Measurements from ENCODE around the gene ASB15.
A peak's percentile ranks its signal among the peaks of the same experiment; 100 is the strongest.
"Not testable (repeated sequence)": the region's sequence is repeated elsewhere in the genome, so short reads cannot be mapped to it uniquely, and the experiment has no call there.

ASB15 gene

GRCh38 chr7:123601530-123601929, at the start of gene ASB15:
Gene ASB15, plus strand, starts transcription at chr7:123601821. Its CDS starts 12,682 bp downstream, at chr7:123614503.
- Mint-ChIP-seq H3K27me3 (peaks cover 8% of the 10 kb centered on the region), H3K27ac (no peak within 1 kb of the TSS)
- ATAC-seq = no peak

GRCh38 chr7:123552134-123552533, 49.5 kb upstream of the ASB15 start:
- peaks cover 30% of the 10 kb centered on the region for H3K4me1 Mint-ChIP-seq
- not testable (repeated sequence) for H3K4me3 Mint-ChIP-seq, H3K27ac Mint-ChIP-seq, DNase-seq, H3K27me3 Mint-ChIP-seq, ATAC-seq, H3K9me3 Mint-ChIP-seq

More at GRCh38 chr7:123601530-123601929, at the start of gene ASB15:
- Mint-ChIP-seq H3K4me3 (no peak within 1 kb of the TSS), H3K9me3 (no peaks in the 10 kb centered on the region), H3K4me1 (no peaks in the 10 kb centered on the region)
- DNase-seq = no peak

DNA sequence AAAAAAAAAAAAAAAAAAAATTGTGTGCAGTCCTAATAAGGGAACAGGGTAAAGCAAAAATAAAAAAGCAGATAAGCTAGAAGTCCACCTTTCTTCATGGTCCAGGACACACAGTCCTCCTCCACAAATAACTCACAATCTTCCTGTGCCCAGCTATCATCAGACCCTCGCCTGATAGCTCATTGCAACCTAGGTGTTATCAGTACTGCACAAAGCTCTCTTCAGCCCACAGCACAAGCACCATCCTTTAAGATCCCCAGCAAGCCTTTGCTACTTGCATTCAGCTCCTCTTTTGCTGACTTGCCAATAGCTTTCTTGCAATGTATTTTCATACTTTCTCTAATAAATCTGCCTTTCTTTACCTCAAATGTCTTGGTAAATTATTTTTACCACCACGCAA, 49.0 kb upstream of the ASB15 start:
- no peak for ATAC-seq
- Mint-ChIP-seq H3K9me3 (no peaks in the 10 kb centered on the region), H3K27ac (no peak overlapping the region)

GRCh38 chr7:123553159-123553558, 48.5 kb upstream of the ASB15 start:
- Mint-ChIP-seq H3K4me3 (no peak overlapping the region), H3K4me1 (peaks cover 24% of the 10 kb centered on the region), H3K27me3 (no peaks in the 10 kb centered on the region), H3K9me3 (no peaks in the 10 kb centered on the region), H3K27ac (no peak overlapping the region)
- no peak for ATAC-seq
- no peak for DNase-seq

More for the DNA sequence above, 49.0 kb upstream of the ASB15 start:
- no peak for DNase-seq
- Mint-ChIP-seq H3K4me3 (no peak overlapping the region), H3K4me1 (peaks cover 26% of the 10 kb centered on the region), H3K27me3 (no peaks in the 10 kb centered on the region)

GRCh38 chr7:123555484-123555883, 46.1 kb upstream of the ASB15 start:
- H3K9me3 Mint-ChIP-seq = no peaks in the 10 kb centered on the region

GRCh38 chr7:123557016-123557397, 44.6 kb upstream of the ASB15 start:
- peaks cover 7% of the 10 kb centered on the region for H3K27me3 Mint-ChIP-seq
- DNase-seq (no peak), ATAC-seq (no peak)
- H3K4me3 Mint-ChIP-seq = no peak overlapping the region
- no peaks in the 10 kb centered on the region for H3K9me3 Mint-ChIP-seq
- H3K4me1 Mint-ChIP-seq = peaks cover 10% of the 10 kb centered on the region
- no peak overlapping the region for H3K27ac Mint-ChIP-seq

More at GRCh38 chr7:123555484-123555883, 46.1 kb upstream of the ASB15 start:
- no peak overlapping the region for H3K27ac Mint-ChIP-seq
- ATAC-seq (no peak), DNase-seq (no peak)
- no peaks in the 10 kb centered on the region for H3K27me3 Mint-ChIP-seq
- H3K4me3 Mint-ChIP-seq = no peak overlapping the region
- H3K4me1 Mint-ChIP-seq = peaks cover 10% of the 10 kb centered on the region

DNA sequence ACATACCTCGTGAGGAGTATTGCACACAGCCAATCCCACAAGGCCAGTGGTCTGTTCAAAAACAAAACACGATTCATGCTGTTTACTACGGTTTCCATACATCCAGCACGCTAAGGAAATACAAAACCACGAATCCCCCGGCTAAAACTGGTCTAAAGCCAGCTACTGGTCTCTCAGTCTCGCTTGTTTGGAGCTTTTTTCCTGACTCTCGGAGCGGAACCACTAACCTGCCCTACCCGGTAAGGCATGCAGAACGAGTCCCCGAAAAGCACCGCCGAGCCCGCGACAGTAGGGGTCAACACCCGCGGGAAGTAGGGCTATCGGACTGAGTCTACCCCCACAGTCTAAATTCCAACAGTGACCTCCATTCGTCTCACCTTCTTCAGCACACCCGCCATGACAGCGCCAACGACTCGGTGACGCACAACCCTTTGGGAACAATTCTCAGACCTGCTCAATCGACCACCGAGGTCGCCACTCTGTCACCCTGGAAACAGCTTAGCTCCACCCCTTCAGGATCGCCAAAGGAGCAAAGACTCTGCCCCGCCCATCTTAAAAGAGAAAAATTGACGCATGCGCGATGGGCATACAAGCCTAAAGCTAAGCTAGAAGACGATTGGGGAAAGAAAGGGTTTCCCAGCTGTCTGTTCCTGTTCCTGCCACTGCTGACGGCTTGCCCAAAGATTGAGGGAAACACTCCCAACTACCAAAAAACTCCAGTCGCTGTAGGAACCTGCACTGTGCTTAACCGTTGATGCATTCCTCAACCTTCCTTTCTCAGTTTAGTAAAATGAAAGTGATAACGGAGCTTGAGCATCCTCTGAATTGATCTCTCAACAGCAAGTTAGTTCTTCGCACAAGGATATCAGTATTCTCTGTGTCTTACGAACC, 44.0 kb upstream of the ASB15 start, which contains the start of gene NDUFA5:
NDUFA5 (minus strand) TSS at position 421 of the 891 bp plus-strand sequence; CDS start at position 398, 23 bp downstream.
- peaks cover 10% of the 10 kb centered on the region for H3K4me1 Mint-ChIP-seq
- no peak within 1 kb of the TSS for H3K27ac Mint-ChIP-seq
- peak; percentile 98 for ATAC-seq

DNA sequence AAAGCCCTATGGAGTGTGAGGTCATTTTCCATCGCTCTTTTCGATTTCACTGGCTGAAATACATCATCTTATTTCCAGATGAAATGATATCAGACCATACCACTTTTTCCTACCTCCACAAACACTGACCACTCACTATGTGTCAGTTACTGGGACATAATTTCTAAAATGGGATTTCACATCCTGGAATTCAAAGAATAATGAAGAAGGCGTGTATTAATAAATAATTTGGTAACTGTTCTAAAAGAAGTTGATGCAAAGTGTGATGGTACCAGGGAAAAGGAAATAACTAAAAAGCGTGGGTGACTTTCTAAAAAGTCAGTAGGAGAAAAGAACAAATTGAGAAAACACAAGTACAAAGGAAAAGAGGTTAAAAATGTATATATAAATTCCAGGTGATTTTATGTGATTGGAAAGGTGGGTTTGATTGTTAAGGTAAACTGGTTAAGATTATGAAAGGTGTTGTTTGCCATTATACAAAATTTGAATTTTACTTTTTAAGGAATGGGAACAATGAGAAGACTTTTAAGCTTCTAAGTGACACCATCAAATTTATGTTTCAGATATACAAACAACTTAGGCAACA, 43.2 kb upstream of the ASB15 start:
- Mint-ChIP-seq H3K27ac (no peak overlapping the region), H3K9me3 (no peaks in the 10 kb centered on the region), H3K4me1 (peaks cover 4% of the 10 kb centered on the region), H3K27me3 (peaks cover 7% of the 10 kb centered on the region), H3K4me3 (no peak overlapping the region)
- ATAC-seq (no peak), DNase-seq (no peak)

More for the DNA sequence above, 44.0 kb upstream of the ASB15 start, which contains the start of gene NDUFA5:
- Mint-ChIP-seq H3K9me3 (no peaks in the 10 kb centered on the region), H3K27me3 (peaks cover 7% of the 10 kb centered on the region), H3K4me3 (no peak within 1 kb of the TSS)
- DNase-seq = peak; percentile 92 to 97

GRCh38 chr7:123562121-123562520, 39.5 kb upstream of the ASB15 start:
- no peak for ATAC-seq
- Mint-ChIP-seq H3K27ac (no peak overlapping the region), H3K27me3 (peaks cover 12% of the 10 kb centered on the region), H3K4me1 (no peaks in the 10 kb centered on the region), H3K4me3 (no peak overlapping the region), H3K9me3 (no peaks in the 10 kb centered on the region)
- no peak for DNase-seq

- Mint-ChIP-seq H3K27me3 (peaks cover 6% of the 10 kb centered on the region), H3K4me1 (no peaks in the 10 kb centered on the region), H3K27ac (no peak overlapping the region), H3K4me3 (no peak overlapping the region), H3K9me3 (no peaks in the 10 kb centered on the region)
- ATAC-seq (no peak), DNase-seq (no peak)
Measured at GRCh38 chr7:123569352-123570010, 32.1 kb upstream of the ASB15 start.

DNA sequence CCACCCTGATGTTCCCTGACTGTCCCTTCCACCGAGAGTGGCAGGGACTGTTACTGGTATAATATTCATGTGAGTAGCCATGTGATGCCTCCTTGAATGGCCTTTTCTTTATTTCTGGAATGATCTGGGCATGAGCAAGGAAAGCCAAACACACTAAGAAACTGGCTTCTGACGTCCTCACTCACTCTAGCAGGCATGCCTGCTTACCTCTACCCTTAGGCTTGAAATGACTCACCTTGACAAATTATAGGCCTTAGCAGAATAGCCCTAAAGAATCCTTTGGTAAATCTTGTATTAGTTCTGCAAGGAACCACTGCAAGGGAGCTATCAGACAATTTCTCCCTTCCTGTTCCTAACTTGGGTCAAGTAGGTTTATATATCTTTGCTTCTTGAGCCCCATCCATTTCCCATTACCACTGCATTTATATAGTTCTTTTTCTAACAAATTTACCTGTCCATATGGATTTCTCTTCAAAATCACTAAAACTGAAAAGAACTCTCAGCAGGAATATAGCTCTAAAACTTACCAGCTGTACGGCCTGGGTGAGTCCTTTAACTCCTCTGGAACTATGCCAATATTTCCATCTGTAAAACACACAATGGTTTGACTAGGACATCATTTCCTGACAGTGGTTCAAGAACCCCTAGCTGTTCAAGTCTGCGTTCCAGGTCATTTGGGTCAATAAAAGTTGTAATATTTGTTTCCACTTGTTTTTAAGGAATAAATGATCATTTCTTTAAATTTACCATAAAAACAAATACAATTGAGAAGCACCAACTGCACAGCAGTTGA, 31.0 kb upstream of the ASB15 start:
- no peak for ATAC-seq
- Mint-ChIP-seq H3K9me3 (no peaks in the 10 kb centered on the region), H3K4me1 (no peaks in the 10 kb centered on the region), H3K27me3 (peaks cover 6% of the 10 kb centered on the region), H3K4me3 (no peak overlapping the region), H3K27ac (no peak overlapping the region)
- no peak for DNase-seq

- Mint-ChIP-seq H3K27me3 (peaks cover 6% of the 10 kb centered on the region), H3K4me1 (no peaks in the 10 kb centered on the region)
Measured at GRCh38 chr7:123571187-123571586, 30.4 kb upstream of the ASB15 start.

GRCh38 chr7:123571684-123572083, 29.9 kb upstream of the ASB15 start:
- ATAC-seq (no peak), DNase-seq (no peak)
- H3K4me3 Mint-ChIP-seq = no peak overlapping the region
- no peak overlapping the region for H3K27ac Mint-ChIP-seq
- peaks cover 6% of the 10 kb centered on the region for H3K27me3 Mint-ChIP-seq
- H3K4me1 Mint-ChIP-seq = no peaks in the 10 kb centered on the region
- H3K9me3 Mint-ChIP-seq = no peaks in the 10 kb centered on the region

More at GRCh38 chr7:123571187-123571586, 30.4 kb upstream of the ASB15 start:
- Mint-ChIP-seq H3K27ac (no peak overlapping the region), H3K9me3 (no peaks in the 10 kb centered on the region), H3K4me3 (no peak overlapping the region)
- ATAC-seq (no peak), DNase-seq (no peak)

- H3K9me3 Mint-ChIP-seq = no peaks in the 10 kb centered on the region
- no peak overlapping the region for H3K27ac Mint-ChIP-seq
- ATAC-seq (no peak), DNase-seq (no peak)
- H3K4me3 Mint-ChIP-seq = no peak overlapping the region
- no peaks in the 10 kb centered on the region for H3K4me1 Mint-ChIP-seq
- no peaks in the 10 kb centered on the region for H3K27me3 Mint-ChIP-seq
Measured at GRCh38 chr7:123573341-123573740, 28.3 kb upstream of the ASB15 start.

DNA sequence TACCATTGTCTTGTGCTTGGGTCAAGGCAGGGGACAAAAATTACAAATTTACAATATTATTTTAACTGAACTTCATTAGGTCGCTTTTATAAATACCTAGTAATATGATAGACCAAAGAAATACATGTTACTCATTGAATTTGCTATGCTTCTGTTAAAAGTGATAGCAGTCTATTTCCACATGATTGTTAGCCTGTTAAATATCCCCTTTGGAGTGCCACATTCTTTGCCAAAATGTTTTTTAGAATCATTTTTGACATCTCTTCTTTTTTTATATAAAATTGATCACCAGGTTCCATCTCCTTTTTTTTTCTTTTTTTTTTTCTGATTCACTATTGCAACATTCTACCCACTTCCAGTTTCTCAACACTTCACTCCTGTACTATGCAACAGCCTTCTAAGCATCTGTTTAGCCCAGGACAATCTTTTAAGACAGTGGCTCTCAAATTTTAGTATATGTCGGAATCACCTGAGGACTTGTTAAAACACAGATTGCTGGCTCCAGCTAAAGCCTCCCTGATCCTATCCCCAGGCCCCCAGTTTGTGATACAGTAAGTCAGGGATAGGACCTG, 27.6 kb upstream of the ASB15 start:
- DNase-seq (no peak), ATAC-seq (no peak)
- H3K4me1 Mint-ChIP-seq = no peaks in the 10 kb centered on the region
- H3K27me3 Mint-ChIP-seq = no peaks in the 10 kb centered on the region
- H3K27ac Mint-ChIP-seq = peak overlapping the region in 1 of 2 donors; percentile 15
- no peaks in the 10 kb centered on the region for H3K9me3 Mint-ChIP-seq
- no peak overlapping the region for H3K4me3 Mint-ChIP-seq

All from stimulated activated naive CD8-positive, alpha-beta T cell treated with anti-CD3 and anti-CD28 coated beads, Interleukin-15, amount 100 ng/mL, for 72 hours (primary cell).